GM12872 (cell line): ENCODE results near the gene TUBA3C.

ENCODE experiments used
- TF ChIP-seq, protein P1 (sequence below): IDR thresholded peaks from 3 replicates; pipeline ENCODE4 v1.5.1; 2011; ENCODE audit warnings: low read depth, mild to moderate bottlenecking, low read length, moderate library complexity; ENCODE audit not compliant: insufficient read depth

The TUBA3C gene

DNA sequence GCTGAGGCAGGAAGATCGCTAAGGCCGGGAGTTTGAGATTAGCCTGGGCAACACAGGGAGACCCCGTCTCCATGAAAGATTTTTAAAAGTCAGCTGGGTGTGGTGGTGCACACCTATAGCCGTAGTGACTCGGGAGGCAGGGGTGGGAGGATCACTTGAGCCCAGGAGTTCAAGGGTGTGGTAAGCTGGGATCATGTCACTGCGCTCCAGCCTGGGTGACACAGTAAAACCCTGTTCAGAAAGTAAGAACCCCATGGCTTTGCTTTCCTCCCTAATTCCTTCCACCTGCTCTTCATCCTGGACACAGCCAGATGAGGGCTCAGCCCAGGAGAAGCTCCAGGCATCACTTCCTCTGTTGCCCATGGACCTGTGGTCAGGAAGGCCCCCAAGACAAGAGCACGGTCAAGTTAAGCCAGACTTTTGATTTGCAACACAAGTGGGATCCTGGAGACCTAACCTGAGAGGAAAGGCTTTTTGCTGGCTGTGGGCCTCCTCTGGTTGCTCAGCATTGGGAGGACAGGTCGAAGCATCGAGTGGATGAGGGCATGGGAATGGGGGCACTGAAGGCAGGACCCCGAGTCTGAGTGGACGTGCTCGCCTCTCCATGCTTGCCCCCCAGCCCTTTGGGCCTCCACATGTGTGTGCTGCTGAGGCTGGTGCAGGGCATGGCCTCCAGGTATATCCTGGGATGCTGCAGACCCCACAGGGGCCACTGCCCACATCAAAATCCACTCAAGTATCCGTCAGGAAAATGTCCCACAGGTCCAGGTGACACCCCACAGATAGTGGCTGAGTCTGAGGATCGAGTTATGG, 25.4 kb downstream of the TUBA3C start:
- TF ChIP-seq, protein P1, sequence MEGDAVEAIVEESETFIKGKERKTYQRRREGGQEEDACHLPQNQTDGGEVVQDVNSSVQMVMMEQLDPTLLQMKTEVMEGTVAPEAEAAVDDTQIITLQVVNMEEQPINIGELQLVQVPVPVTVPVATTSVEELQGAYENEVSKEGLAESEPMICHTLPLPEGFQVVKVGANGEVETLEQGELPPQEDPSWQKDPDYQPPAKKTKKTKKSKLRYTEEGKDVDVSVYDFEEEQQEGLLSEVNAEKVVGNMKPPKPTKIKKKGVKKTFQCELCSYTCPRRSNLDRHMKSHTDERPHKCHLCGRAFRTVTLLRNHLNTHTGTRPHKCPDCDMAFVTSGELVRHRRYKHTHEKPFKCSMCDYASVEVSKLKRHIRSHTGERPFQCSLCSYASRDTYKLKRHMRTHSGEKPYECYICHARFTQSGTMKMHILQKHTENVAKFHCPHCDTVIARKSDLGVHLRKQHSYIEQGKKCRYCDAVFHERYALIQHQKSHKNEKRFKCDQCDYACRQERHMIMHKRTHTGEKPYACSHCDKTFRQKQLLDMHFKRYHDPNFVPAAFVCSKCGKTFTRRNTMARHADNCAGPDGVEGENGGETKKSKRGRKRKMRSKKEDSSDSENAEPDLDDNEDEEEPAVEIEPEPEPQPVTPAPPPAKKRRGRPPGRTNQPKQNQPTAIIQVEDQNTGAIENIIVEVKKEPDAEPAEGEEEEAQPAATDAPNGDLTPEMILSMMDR = no peak

DNA sequence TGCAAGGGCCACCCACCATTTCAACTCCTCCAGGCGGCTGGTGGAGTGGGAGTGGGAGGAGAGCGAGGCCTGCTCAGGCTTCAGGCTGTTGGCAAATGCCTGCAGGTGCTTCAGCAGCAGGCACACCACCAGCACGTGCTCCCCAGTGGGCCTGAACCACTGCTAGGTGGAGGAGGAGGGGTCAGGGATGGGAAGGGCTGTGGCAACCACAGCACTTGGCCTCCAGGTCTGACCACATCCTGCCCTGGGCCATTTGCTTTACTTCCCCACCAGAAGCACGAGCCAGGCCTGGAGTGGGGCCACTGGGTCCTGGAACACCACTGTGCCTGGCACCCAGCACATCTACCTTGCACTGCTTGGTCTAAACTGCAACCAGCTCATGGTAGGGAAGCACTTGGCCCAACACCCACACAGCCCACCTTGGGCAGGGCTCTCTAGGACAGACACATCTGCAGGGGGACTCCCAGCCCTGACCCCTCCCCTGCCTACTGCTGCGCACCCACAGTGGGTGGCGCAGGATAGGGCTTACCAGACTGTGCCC, 26.2 kb downstream of the TUBA3C start:
- TF ChIP-seq, protein P1 = no peak

GRCh38 chr13:19154843-19155242, 26.8 kb downstream of the TUBA3C start:
- TF ChIP-seq, protein P1 = no peak

DNA sequence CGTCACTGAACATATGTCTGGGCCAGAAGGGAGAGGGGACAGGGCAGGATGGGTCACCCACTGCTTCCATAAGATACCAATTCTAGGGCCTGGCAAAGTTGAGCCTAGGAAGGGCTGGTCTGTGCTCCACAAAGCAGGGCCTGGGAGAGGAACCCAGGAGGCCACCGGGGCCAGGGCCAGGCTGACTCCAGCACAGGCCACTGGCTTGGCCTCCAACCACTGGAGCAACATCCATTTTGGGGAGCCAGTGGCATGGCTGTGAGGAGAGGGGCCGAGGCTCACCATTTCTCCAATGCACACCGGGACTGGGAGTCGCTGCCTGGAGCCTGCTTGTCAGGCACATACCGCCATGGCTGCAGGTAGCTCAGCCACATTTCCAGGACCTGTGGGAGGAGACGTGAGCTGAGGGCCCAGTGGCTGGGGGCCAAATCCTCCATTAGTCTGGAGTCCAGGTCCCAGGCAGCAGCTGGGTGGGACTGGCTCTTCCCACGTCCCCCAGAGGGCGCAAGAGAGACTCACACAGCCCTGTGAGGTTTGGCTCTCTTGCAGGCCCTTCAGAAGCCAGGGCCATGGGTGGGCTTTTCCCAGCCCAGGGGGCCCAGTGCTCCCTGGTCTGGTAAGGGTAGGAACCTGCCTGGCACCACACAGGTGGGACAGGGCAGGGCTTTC, 27.7 kb downstream of the TUBA3C start:
- TF ChIP-seq, protein P1 = peak; percentile 36; the same call in 2 of the 3 replicates

GRCh38 chr13:19152403-19152802, 29.2 kb downstream of the TUBA3C start:
- TF ChIP-seq, protein P1 = no peak

DNA sequence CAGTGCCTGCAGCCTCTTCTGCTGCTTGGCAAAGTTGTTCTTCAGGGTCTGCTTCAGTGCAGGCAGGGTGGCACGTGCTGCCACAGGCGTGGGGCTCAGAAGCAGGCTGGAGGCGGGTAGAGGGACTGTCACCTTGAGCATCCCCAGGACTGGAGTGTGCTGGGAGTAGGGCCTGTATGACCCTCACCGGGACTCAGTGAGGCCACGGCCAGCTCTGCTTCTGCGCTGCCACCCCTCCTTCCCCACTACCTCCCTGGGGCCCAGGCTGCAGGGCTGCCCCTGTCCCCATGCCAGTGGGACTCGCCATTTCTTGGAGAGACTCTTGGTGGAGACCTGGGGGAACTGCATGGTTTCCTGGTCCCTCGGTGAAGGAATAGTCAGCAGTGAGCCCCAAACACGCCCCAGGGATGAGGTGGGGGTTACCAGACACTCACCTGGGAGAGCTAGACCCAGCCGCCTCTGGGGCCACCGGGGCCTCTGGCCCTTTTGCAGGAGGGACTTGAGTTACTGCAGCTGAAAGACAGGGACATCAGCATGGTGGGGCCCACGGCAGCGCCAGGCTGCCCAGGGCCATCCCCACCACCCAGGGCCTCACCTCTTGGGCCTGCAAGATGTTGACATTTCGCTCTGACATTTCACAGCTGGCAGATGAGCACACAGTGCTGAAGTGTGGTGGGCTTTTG, 29.9 kb downstream of the TUBA3C start:
- TF ChIP-seq, protein P1 = no peak

DNA sequence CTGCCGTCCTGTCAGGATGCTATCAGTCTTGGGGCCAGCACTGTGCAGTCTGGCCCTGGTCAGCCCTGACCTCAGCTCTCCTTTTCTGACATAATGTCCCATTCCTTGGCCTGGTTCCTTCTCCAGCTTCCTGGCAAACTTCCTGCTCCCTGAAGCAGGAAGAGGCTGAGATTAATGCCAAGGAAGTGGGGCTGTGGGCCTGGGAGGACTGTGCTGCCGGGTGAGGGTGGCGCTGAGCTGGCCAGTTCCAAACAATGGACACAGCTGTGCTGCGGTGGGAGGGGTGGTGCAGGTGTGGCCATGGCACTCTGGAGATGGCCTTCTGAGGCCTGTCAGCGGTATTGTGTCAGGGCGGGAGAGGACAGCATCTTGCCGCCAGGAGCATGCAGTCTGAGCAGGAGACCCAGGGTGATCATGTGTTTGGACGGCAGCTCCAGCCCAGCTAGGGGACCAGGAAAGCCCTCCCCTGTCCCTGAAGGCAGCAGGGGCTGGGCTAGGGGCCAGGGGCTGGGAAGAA, 30.9 kb downstream of the TUBA3C start:
- TF ChIP-seq, protein P1 = no peak
